ENCODE results near the gene DDX24.
"Not testable (repeated sequence)": the region's sequence is repeated elsewhere in the genome, so short reads cannot be mapped to it uniquely, and the experiment has no call there.

DDX24 gene

GRCh38 chr14:94077823-94078222 is 3.2 kb downstream of the DDX24 start:
- no peak for DNase-seq

- DNase-seq: no peak
Measured at GRCh38 chr14:94077111-94077821, 3.7 kb downstream of the DDX24 start.

GRCh38 chr14:94075008-94075407 is 6.0 kb downstream of the DDX24 start:
- no peak for DNase-seq

GRCh38 chr14:94074534-94074933 is 6.5 kb downstream of the DDX24 start:
- DNase-seq: no peak

GRCh38 chr14:94072076-94072475 is 8.9 kb downstream of the DDX24 start:
- not testable (repeated sequence) for DNase-seq

- no peak for DNase-seq
Measured at GRCh38 chr14:94066089-94066676, 14.8 kb downstream of the DDX24 start.

- peak; percentile 63 for DNase-seq
Measured at GRCh38 chr14:94062344-94062940, 18.6 kb downstream of the DDX24 start.

- DNase-seq: no peak
Measured at GRCh38 chr14:94059998-94060397, 21.0 kb downstream of the DDX24 start.

- DNase-seq: no peak
Measured at GRCh38 chr14:94058674-94059138, 22.3 kb downstream of the DDX24 start.

- DNase-seq: no peak
Measured at GRCh38 chr14:94058128-94058673, 22.8 kb downstream of the DDX24 start.

GRCh38 chr14:94056579-94057308 is 24.3 kb downstream of the DDX24 start:
- DNase-seq: no peak

GRCh38 chr14:94054936-94055335 is 26.1 kb downstream of the DDX24 start:
- DNase-seq: no peak

GRCh38 chr14:94054401-94054800 is 26.6 kb downstream of the DDX24 start:
- DNase-seq: no peak

GRCh38 chr14:94052662-94053061 is 28.3 kb downstream of the DDX24 start:
- DNase-seq: no peak

- DNase-seq: no peak
Measured at GRCh38 chr14:94052199-94052598, 28.8 kb downstream of the DDX24 start.

- DNase-seq: no peak
Measured at GRCh38 chr14:94051779-94052178, 29.2 kb downstream of the DDX24 start.

- DNase-seq: peak; percentile 25
Measured at GRCh38 chr14:94051115-94051514, 29.9 kb downstream of the DDX24 start.

- DNase-seq: no peak
Measured at GRCh38 chr14:94050231-94050880, 30.6 kb downstream of the DDX24 start.

- no peak for DNase-seq
Measured at GRCh38 chr14:94049625-94050023, 31.4 kb downstream of the DDX24 start.

- DNase-seq: no peak
Measured at GRCh38 chr14:94048691-94049624, 32.0 kb downstream of the DDX24 start.

- no peak for DNase-seq
Measured at GRCh38 chr14:94047581-94047980, 33.4 kb downstream of the DDX24 start.
